Activated naive CD4-positive, alpha-beta T cell treated with anti-CD3 and anti-CD28 coated beads, Interleukin-2, amount 10 ng/mL, durations not matched to agents 5 hours and 36 hours (primary cell): ENCODE results near the gene NRSN1. TPM values are rescaled to one million over a fixed set of nuclear protein-coding genes. Genes with fewer than 3 reads are reported as not detected.

Experiments used
- total RNA-seq, 2 experiments: library from RNA; stranded (reverse); gene quantifications; one replicate each; pipeline ENCODE4 v1.2.3, GENCODE V29; 2021

NRSN1 gene, protein sequence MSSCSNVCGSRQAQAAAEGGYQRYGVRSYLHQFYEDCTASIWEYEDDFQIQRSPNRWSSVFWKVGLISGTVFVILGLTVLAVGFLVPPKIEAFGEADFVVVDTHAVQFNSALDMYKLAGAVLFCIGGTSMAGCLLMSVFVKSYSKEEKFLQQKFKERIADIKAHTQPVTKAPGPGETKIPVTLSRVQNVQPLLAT
- not detected for total RNA-seq

DNA sequence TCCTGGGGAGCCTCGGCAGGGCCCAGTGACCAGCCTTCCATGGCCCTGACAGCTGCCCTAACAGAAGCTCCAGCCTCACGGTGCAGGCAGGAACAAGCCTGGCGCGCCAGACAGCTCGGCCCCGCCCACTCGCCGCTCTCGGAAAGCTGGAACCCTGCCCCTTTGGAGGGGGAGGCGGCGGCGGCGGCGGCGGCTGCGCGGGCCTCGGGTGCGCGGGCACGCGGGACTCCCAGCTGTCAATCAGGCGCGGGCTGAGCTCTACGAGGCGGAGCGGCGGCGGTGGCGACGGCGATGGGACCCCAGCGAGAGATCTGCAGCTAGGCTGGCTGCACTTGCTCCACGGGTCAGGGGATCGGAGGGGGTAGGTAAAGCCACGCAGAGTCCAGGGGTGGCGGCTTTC is at the start of gene NRSN1:
Gene NRSN1, plus strand, starts transcription at position 236 of the 400 bp plus-strand sequence. CDS start 8,113 bp downstream, outside the sequence.

Other genes starting within 250 kb of the NRSN1 start
- not detected for gene DCDC2, start 231.8 kb downstream of the NRSN1 start, total RNA-seq